ENCODE data around the gene GTF3C2. TPM values are rescaled to one million over a fixed set of nuclear protein-coding genes. Genes with fewer than 3 reads are reported as not detected.

Gene GTF3C2
- total and polyA plus RNA-seq, 2 of the 13 experiments (the other 11 are each of a cell fraction or from before 2014, with no cell fraction given) = 77.5 to 130 TPM

DNA sequence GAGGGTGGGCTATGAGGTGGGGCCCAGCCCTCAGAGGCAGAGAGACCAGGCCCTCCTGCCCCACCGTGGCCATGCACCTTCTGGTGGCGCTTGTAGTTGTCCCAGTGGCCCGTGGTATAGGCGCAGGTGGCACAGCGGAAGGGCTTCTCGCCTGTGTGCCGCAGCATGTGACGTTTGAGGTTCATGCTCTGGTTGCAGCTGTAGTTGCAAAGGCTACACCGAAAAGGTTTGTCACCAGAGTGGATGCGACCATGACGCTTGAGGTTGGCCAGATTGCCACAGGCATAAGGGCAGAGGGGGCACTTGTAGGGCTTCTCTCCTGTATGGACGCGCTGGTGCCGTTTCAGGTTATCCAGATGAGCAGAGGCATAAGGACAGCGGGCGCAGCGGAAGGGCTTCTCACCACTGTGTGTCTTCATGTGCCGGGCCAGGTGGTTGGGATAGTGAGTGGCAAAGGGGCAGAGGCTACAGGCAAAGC is 21.1 kb upstream of the GTF3C2 start (continued):
- TF ChIP-seq, protein P1, sequence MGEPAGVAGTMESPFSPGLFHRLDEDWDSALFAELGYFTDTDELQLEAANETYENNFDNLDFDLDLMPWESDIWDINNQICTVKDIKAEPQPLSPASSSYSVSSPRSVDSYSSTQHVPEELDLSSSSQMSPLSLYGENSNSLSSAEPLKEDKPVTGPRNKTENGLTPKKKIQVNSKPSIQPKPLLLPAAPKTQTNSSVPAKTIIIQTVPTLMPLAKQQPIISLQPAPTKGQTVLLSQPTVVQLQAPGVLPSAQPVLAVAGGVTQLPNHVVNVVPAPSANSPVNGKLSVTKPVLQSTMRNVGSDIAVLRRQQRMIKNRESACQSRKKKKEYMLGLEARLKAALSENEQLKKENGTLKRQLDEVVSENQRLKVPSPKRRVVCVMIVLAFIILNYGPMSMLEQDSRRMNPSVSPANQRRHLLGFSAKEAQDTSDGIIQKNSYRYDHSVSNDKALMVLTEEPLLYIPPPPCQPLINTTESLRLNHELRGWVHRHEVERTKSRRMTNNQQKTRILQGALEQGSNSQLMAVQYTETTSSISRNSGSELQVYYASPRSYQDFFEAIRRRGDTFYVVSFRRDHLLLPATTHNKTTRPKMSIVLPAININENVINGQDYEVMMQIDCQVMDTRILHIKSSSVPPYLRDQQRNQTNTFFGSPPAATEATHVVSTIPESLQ (CRISPR knock-in tag; conservative IDR thresholded peaks at IDR 0.05) = no peak
- no peak for TF ChIP-seq NR2F1 (CRISPR knock-in tag; IDR thresholded peaks at IDR 0.05)
- no peak for TF ChIP-seq CBX5 (CRISPR knock-in tag; IDR thresholded peaks at IDR 0.05; ENCODE audit: borderline replicate concordance)
- TF ChIP-seq SIX1 (CRISPR knock-in tag; IDR thresholded peaks at IDR 0.05; ENCODE audit: borderline replicate concordance) = no peak
- TF ChIP-seq PAF1 (CRISPR knock-in tag; IDR thresholded peaks at IDR 0.05) = peak; percentile 22; the same call in 1 of the 2 replicates
- TF ChIP-seq POLR2A (IDR thresholded peaks at IDR 0.05; ENCODE audit: insufficient read depth in 1 of 2, low read depth in 2 of 2, low read length in 2 of 2) = 0 out of 4 replicates have a peak, but pooled peaks of 1 of the 2 experiments have one; percentile 10
- TF ChIP-seq, protein P2, sequence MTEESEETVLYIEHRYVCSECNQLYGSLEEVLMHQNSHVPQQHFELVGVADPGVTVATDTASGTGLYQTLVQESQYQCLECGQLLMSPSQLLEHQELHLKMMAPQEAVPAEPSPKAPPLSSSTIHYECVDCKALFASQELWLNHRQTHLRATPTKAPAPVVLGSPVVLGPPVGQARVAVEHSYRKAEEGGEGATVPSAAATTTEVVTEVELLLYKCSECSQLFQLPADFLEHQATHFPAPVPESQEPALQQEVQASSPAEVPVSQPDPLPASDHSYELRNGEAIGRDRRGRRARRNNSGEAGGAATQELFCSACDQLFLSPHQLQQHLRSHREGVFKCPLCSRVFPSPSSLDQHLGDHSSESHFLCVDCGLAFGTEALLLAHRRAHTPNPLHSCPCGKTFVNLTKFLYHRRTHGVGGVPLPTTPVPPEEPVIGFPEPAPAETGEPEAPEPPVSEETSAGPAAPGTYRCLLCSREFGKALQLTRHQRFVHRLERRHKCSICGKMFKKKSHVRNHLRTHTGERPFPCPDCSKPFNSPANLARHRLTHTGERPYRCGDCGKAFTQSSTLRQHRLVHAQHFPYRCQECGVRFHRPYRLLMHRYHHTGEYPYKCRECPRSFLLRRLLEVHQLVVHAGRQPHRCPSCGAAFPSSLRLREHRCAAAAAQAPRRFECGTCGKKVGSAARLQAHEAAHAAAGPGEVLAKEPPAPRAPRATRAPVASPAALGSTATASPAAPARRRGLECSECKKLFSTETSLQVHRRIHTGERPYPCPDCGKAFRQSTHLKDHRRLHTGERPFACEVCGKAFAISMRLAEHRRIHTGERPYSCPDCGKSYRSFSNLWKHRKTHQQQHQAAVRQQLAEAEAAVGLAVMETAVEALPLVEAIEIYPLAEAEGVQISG (CRISPR knock-in tag; IDR thresholded peaks at IDR 0.05) = 0 out of 2 replicates have a peak, but pooled peaks have one; percentile 23
- no peak for TF ChIP-seq CREB1 (IDR thresholded peaks at IDR 0.05)
- no peak for TF ChIP-seq CREB1 (CRISPR knock-in tag; IDR thresholded peaks at IDR 0.05)
- no peak for TF ChIP-seq YEATS4 (CRISPR knock-in tag; IDR thresholded peaks at IDR 0.05; ENCODE audit: borderline replicate concordance)
- TF ChIP-seq, protein P3, sequence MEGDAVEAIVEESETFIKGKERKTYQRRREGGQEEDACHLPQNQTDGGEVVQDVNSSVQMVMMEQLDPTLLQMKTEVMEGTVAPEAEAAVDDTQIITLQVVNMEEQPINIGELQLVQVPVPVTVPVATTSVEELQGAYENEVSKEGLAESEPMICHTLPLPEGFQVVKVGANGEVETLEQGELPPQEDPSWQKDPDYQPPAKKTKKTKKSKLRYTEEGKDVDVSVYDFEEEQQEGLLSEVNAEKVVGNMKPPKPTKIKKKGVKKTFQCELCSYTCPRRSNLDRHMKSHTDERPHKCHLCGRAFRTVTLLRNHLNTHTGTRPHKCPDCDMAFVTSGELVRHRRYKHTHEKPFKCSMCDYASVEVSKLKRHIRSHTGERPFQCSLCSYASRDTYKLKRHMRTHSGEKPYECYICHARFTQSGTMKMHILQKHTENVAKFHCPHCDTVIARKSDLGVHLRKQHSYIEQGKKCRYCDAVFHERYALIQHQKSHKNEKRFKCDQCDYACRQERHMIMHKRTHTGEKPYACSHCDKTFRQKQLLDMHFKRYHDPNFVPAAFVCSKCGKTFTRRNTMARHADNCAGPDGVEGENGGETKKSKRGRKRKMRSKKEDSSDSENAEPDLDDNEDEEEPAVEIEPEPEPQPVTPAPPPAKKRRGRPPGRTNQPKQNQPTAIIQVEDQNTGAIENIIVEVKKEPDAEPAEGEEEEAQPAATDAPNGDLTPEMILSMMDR (CRISPR knock-in tag; IDR thresholded peaks at IDR 0.05) = no peak
- TF ChIP-seq, protein P4, sequence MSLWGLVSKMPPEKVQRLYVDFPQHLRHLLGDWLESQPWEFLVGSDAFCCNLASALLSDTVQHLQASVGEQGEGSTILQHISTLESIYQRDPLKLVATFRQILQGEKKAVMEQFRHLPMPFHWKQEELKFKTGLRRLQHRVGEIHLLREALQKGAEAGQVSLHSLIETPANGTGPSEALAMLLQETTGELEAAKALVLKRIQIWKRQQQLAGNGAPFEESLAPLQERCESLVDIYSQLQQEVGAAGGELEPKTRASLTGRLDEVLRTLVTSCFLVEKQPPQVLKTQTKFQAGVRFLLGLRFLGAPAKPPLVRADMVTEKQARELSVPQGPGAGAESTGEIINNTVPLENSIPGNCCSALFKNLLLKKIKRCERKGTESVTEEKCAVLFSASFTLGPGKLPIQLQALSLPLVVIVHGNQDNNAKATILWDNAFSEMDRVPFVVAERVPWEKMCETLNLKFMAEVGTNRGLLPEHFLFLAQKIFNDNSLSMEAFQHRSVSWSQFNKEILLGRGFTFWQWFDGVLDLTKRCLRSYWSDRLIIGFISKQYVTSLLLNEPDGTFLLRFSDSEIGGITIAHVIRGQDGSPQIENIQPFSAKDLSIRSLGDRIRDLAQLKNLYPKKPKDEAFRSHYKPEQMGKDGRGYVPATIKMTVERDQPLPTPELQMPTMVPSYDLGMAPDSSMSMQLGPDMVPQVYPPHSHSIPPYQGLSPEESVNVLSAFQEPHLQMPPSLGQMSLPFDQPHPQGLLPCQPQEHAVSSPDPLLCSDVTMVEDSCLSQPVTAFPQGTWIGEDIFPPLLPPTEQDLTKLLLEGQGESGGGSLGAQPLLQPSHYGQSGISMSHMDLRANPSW (CRISPR knock-in tag; IDR thresholded peaks at IDR 0.05; ENCODE audit: borderline replicate concordance) = no peak
- TF ChIP-seq, protein P5, sequence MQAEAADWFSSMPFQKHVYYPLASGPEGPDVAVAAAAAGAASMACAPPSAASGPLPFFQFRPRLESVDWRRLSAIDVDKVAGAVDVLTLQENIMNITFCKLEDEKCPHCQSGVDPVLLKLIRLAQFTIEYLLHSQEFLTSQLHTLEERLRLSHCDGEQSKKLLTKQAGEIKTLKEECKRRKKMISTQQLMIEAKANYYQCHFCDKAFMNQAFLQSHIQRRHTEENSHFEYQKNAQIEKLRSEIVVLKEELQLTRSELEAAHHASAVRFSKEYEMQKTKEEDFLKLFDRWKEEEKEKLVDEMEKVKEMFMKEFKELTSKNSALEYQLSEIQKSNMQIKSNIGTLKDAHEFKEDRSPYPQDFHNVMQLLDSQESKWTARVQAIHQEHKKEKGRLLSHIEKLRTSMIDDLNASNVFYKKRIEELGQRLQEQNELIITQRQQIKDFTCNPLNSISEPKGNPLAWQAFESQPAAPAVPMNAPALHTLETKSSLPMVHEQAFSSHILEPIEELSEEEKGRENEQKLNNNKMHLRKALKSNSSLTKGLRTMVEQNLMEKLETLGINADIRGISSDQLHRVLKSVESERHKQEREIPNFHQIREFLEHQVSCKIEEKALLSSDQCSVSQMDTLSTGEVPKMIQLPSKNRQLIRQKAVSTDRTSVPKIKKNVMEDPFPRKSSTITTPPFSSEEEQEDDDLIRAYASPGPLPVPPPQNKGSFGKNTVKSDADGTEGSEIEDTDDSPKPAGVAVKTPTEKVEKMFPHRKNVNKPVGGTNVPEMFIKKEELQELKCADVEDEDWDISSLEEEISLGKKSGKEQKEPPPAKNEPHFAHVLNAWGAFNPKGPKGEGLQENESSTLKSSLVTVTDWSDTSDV (CRISPR knock-in tag; IDR thresholded peaks at IDR 0.05) = no peak
- TF ChIP-seq FOSL2 (CRISPR knock-in tag; IDR thresholded peaks at IDR 0.05) = no peak
- TF ChIP-seq MEIS1 (CRISPR knock-in tag; IDR thresholded peaks at IDR 0.05; ENCODE audit: borderline replicate concordance) = no peak
- TF ChIP-seq EED (CRISPR knock-in tag; IDR thresholded peaks at IDR 0.05) = no peak
- no peak for TF ChIP-seq SP2 (CRISPR knock-in tag; IDR thresholded peaks at IDR 0.05)
- peak; percentile 64 for TF ChIP-seq POLR2AphosphoS5 (IDR thresholded peaks at IDR 0.05; ENCODE audit: low read depth, low read length)
- TF ChIP-seq AGO2 (optimal IDR thresholded peaks at IDR 0.05; ENCODE audit: low read depth, low read length) = peak; percentile 98
